SK-N-MC (cell line): ENCODE results near the gene LTBP1.

Experiments used
- EZH2 ChIP-seq: fragments of 200-600 bp; sonication (generic); IDR thresholded peaks from one replicate; pipeline ENCODE4 v1.6.1; 2017; ENCODE audit warnings: antibody characterized with exemption
- POLR2AphosphoS5 ChIP-seq: IDR thresholded peaks from 2 replicates; pipeline ENCODE4 v1.6.1; 2012; ENCODE audit warnings: mild to moderate bottlenecking, low read depth, low read length, borderline replicate concordance

DNA sequence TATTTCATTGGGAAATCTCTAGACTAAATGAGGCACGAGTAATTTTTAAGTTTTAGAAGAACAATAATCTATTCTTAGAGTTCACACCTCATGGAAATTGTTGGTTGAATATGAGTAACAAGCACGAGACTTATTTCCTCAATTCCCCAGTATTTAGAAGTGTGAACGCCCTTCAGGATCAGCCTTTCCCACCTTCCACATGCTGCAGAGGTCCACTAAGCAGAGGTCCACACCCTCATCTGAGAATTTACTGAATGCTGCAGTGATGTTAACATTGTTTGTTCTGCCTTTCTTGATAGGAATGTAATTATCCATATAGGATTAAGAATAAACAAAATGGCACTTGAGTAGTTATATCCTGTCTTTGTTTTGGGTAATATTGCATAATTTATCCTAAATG lies 41.8 kb downstream of the LTBP1 start:
- TF ChIP-seq POLR2AphosphoS5, result no peak
- TF ChIP-seq EZH2, result no peak
